SKM-1 treated with dmso at 0.1 percent for 144 hours (cell line): ENCODE measurements around the gene STRN.
"Not testable (repeated sequence)": the region's sequence is repeated elsewhere in the genome, so short reads cannot be mapped to it uniquely, and the experiment has no call there.

Experiments used
- DNase-seq: peaks from one replicate; lab custom pipeline; 2025; ENCODE audit not compliant: unreplicated experiment; lab: John Stamatoyannopoulos, UW

The STRN gene

DNA sequence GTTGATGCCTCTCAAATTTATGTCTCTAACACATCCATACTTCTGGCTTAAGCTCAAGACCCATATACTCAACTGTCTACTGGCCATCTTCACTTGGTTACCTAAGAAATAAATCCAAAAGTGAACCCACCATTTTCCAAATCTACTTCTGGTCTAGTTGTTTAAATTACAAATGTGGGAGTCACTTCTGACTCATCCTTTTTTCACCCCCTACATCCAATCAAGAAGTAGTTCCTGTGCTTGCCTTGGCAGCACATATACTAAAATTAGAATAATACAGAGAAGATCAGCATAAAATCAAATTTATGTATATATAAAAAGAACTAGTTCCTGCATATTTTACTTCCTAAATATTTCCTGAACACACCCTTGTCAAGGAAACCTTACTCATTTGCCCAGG, 53.6 kb downstream of the STRN start:
- no peak for DNase-seq

DNA sequence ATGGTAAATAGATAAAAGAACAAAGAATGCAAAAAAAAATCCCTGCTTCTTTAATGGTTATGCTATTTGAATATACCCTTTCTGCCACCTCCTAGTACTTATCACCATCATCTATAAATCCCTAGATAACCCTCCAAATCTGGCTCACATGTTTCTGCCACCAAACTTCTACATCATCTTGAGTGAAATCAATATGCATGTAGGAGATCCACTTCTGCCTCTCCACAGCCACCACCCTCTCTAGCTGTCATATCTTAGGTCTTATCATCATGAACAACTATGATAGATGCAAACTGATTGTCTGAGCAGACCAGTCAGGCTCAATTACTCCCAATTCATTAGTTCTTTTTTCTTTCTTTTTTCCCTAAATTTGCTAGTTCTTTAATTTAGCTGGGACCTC, 55.3 kb downstream of the STRN start:
- DNase-seq, result no peak

DNA sequence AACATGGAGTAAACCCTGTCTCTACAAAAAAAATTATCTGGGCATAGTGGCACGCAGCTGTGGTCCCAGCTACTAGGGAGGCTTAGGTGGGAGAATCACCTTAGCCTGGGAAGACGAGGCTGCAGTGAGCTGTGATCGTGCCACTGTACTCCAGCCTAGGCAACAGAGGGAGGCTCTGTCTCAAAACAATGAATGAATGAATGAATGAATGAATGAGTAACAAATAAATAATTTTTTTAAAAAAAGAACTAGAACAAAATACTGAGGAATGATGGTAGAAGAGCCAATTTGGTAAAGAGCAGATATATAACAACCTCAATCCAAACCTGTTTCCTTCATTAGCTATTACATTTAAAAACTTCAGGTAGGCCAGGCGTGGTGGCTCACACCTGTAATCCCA, 60.1 kb downstream of the STRN start:
- DNase-seq, result no peak

DNA sequence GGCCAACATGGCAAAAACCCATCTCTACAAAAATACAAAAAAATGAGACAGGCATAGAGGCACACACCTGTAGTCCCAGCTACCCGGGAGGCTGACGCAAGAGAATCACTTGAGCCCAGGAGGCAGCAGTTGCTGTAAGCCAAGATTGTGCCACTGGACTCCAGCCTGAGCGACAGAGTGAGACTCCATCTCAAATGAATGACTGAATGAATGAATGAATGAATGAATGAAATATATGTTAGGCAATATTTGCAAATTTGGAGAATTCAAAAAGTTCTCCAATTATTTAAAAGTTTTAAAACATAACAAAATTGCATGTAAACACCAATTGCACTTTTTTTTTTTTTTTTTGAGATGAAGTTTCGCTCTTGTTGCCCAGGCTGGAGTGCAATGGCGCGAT, 61.7 kb downstream of the STRN start:
- DNase-seq, result no peak

DNA sequence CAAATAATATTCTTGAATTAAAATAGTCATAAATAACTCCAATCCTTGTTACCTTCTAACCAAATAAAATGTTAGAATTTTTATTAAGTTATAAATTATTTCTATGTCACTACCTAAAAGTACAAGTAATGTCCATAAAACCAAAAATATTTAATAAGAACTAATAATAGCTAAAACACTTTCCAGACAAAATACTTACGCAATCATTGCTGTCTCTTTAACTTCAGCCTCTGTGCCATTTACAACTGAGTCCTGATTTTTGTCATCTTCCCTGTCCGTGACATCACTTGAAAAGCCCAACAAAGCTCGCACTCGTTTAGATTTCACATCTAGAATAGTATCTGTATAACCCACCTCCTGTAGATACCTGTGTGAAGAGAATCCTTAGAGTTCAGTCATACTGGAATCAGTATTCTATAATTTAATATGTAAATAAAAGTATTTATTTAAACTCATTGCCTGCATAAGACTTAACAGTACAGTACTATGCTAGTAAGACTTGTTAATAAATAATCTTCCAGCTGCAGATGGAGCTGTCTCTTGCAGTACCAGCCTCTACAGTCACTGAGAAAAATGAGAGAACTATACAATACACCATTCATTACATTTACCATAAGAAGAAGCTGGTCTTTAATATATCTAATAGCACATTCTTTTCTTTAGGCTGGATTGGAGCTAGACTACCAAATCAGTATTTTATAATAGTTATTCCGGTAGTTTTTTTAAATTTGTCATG, 63.8 kb downstream of the STRN start:
- DNase-seq, result no peak

DNA sequence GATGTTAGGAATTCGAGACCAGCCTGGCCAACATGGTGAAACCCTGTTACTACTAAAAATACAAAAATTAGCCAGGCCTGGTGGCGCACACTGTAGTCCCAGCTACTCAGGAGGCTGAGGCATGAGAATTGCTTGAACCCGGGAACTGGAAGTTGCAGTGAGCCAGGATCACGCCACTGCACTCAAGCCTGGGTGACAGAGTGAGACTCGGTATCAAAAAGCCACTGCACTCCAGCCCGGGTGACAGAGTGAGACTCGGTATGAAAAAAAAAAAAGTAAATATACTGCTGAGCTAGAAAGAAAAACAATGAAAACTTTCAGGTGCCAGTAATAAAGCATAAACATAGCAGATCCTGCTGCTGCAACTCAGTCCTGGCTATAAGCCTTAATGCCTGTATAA, 73.5 kb downstream of the STRN start:
- DNase-seq, result no peak

DNA sequence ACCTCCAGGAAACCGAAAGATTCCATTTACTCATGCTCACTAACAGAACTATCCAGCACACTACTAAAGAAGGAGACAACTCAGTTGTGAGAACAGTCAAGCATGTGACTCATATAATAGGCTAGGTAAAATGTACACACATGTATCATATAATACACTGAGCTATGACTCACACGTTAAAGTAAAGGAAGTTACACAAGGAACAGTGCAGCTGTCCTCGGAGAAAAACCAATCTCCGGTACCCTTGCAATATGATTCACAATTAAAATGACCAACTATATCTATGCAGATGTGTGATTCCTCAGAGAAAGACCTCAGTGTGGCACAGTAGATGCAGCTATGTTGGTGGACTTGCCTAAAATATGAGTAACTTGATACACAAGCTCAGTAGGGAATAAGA, 76.5 kb downstream of the STRN start:
- DNase-seq, result no peak

DNA sequence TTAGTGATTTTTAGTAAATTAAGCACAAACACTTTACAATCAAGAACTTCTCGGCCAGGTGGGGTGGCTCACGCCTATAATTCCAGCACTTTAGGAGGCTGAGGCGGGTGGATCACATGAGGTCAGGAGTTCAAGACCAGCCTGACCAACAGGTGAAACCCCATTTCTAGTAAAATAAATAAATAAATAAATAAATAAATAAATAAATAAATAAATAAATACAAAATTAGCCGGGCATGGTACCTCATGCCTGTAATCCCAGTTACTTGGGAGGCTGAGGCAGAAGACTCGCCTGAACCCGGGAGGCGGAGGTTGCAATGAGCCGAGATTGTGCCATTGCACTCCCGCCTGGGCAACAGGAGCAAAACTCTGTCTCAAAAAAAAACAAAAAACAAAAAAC, 79.2 kb downstream of the STRN start:
- not testable (repeated sequence) for DNase-seq

DNA sequence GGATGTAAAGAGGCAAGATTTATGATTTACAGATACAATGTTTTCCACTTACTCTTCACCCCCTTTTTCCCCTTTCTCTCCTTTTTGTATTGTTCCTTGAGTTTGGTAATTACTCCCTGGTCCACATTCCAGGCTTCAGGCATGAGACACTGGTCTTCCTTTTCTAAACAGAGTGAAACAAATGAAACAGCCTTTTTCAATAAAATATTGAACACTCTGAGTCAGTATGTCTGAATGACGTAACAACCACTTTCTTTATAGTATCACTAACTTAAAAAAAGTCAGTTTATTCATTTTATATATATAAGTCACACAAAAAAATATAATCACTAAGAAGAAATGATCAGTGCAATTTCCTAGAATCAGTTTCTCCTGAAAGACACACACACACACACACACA, 79.7 kb downstream of the STRN start:
- DNase-seq, result no peak

DNA sequence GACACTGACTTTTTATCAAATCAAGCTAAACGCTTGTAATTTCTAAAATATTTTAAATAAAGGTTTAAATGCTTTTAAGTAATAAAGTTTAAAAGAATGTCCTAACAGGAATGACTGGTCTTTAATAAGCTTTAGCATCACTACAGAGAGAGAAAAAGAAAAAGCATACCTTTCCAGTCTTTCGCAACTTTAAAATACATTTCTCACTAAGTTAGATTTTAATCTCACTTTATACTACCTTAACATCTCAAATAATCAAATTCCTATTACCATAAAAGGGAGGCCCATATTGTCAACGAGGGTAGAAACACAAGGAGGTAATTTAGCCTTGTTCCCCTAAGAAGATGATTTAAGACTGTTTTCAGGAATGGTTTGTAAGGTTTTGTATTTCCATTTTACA, 80.7 kb downstream of the STRN start:
- no peak for DNase-seq

DNA sequence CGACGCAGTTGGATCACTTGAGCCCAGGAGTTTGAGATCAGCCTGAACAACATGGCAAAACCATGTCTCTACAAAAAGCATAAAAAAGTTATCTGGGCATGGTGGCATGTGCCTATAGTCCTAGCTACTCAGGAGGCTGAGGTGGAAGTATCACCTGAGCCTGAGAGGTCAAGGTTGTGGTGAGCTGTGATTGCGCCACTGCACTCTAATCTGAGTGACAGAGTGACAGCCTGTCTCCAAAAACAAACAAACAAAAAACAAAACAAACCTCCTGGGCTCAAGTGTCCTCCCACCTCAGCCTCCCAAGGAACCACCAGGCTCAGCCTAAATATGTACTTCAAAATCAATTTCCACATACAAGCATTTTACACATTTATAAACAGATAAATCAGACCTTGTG, 83.8 kb downstream of the STRN start:
- no peak for DNase-seq

DNA sequence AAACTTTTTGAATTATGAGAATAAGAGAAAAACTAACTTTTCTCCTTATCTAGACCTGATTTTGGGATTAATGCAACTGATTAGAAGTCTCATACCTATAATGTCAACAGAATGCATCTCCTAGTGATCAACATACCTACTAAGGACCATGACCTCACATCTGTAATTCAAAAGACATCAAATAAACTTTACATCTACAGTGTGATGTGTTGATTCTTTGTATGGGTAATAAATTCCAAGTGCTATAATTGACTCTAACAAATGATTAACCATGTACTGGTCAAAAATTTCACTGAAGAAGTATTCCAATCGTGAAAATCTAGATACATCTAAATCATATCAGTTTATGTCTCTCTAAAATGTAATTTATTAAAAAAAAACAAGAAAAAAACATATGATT, 84.5 kb downstream of the STRN start:
- no peak for DNase-seq

DNA sequence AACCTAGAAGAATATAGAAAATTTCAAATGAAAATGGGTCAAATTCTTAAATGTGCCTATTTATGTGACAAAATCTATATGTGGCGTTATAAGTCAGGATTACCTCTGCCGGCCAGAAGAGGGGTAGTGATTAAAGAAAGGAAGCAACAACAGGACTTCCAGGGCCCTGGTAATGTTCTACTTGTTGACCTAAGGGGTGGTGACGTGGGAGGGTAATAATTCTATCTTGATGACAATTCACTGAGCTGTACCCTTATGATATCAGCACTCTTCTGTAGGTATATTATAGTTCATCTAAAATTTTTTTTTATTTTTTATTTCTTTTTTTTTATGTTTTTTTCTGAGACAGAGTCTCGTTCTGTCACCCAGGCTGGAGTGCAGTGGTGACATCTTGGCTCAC, 87.9 kb downstream of the STRN start:
- no peak for DNase-seq

DNA sequence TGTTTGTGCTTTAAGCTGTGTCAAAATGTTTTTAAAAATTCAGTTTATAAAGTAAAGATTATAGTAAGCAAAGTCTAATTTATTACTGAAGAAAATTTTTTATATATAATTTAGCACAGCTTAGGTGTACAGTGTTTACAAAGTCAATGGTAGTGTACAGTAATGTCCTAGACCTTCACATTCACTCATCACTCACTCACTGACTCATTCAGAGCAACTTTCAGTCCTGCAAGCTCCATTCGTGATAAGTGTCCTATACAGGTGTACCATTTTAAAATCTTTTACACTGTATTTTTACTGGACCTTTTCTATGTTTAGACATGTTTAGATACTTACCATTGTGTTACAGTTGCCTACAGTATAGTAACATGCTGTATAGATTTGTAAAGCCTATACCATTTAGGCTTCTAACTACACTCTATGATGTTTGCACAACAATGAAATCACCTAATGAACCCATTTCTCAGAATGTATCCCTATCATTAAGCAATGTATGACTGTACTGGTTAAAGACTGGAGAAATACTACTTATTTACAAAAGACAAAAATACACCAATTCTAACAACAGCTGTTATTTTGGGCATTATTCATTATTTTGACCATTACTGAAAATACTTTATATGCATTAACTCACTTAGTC, 95.1 kb downstream of the STRN start:
- DNase-seq, result no peak

DNA sequence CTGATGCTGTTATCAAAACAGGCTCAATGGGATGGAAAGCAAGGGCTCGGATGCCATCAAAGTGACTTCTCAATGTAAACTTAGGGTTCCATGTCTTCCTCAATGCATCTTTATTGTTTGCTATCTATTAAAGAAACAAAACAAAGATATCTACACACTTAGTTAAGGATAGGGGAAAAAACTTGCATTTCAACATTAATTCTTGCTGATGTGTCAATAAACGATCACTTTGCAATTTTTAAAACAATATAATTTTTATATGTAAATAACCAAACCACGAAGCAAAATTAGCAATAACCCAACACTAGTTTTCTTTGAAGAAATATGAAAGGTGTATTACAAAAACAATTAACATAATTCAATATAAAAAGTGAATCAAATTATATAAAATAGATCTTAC, 96.7 kb downstream of the STRN start:
- no peak for DNase-seq

DNA sequence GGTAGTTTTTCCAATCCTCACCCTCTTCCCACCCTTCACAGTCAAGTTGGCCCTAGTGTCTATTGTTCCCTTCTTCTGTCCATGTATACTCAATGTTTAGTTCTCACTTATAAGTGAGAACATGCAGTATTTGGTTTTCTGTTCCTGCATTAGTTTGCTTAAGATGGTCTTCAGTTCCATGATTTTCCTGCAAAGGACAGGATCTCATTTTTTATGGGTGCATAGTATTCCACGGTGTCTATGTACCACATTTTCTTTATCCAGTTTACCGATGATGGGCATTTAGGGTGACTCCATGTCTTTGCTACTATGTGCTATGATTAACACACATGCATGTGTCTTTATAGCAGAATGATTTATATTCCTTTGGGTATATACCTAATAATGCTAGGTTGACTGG, 104.4 kb downstream of the STRN start:
- DNase-seq, result no peak

DNA sequence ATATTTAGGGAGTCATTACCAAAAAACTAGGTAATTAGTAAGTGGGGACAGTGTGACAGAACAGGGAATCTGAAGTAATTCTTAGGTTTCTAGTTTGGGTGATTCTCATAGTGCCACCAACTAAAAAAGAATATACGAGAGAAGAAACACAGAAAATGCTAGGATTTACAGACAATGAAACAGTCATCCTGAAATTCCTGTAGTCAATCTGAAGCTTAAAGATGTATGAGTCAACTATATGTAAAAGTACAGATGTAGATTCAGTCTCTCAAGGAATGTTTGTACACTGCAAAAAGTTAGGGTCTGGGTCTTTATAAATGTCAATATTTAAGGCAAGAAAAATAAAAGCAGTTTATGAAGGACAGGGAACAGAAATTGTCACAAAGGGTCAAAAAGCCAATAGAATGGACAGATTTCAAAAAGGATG, 107.0 kb downstream of the STRN start:
- DNase-seq, result no peak

DNA sequence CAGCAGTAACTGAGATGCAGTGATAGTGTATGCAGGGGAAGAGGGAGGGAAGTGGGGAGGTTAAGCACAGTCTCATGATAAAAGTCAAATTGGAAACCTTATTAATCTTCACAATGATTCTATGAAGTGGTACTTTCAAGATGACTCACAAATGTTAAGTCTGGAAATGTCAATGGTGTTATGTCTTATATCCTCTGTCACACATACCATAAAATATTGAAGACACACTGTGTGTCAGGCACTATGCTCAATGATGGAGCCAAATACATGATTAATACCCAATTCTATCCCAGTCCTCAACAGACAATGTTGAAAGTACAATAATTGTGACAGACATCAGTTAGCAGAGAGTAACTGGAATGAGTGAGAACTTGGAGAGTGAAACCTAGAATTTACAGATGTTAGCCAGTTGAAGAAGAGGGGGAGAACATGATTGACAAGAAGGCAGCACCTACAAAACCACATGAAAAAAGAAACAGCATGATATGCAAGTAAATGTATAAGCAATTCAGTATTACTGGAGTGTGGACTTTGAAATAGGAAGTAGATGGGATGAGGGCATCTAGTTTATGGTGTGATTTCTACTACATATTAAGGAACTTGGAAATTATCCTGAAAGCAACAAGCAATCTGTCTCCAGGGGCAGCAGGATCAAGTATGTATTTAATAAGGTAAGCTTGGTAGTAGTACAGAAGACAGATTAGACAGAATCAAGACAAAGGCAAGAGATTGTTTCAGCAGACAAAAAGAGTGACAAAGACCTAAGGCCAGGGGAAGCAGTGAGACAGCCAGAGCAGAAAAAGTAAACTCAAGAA, 107.6 kb downstream of the STRN start:
- no peak for DNase-seq

DNA sequence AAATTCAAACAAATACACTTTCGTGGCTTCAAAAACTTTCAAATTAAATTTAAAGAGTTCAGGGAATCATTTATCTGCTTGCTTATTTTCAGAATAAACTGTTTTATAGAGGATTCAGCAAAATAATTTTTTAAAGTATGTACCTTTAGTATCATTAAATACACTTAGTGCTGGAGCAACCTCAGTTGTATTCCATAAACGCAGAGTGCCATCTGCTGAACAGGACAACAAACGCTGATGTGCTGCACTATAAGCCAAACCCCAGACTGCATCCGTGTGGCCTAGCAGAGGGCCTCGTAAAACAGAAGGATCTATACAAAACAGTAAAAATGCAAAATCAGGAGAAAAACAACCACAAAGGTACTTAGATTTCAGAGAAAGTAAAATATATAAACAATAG, 108.6 kb downstream of the STRN start:
- DNase-seq, result no peak

DNA sequence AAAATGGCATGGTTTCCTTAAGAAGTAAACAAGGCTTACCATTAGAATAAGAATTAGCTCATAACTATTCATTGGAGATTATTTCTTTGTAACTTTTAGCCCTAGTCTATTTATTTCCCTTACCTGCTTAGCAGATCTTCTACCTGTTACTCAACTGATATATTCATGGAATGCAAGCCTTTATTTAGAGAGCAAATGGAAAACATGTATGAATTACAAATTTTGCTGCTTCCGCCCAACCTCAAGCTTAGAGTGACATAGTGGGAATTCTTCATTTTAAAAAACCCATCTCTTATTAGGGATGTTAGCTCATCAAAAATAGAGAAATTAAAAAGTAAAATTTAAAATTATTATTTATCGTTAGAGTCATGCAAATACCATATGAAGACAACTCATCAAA, 110.9 kb downstream of the STRN start:
- DNase-seq, result no peak

DNA sequence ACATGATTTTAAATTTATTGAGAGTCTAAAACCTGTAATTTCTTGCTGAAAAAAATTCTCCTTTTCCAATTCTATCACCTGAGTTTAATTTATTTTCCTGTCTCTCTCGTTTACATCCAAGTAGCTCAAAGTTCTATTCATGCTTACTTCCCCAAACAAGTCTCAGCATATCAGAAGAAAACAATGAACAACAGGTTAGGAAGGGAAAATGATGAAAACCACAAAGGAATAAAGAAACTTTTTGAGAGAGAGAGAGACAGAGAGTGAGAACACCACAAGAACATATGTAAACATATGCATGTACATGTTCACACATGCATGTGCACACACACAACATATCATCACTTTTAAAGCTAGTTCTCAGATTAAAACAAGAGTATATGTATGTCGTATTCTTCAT, 112.1 kb downstream of the STRN start:
- DNase-seq, result no peak

DNA sequence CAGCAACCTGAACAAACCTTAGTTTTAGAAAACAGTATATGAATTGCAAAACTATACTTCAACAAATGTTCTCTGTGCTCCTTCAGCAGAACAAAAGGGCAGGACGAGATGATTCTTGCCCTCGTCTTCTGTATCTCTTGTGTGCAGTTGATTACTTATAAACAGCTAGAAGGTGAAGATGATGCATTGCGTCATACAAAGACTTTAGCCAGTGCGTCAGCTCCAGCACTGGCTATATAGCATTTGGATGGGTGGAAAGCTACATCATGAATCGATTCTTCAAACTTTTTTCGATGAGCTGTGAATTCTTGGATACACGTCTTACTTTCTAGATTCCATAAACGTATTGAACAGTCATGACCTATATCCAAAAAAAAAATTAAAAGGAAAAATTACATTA, 117.1 kb downstream of the STRN start:
- no peak for DNase-seq
